Cardiac fibroblast (primary cell): ENCODE data around the gene PODNL1.
A peak's percentile ranks its signal among the peaks of the same experiment; 100 is the strongest.

Experiments used
- DNase-seq, 2 donors: peaks; one replicate each; pipeline versions ENCODE4 v3.0.0 to v3.0.0-alpha.2; 2010; ENCODE audit warnings: low read depth in 2 of 2
- H3K4me3 ChIP-seq, 2 donors: replicated peaks in 1 of 2; 1 replicate in 1 of 2; 2 replicates in 1 of 2; pipeline ENCODE4 v1.5.1; 2011; ENCODE audit warnings: low read depth in 2 of 2, low read length in 2 of 2, mild to moderate bottlenecking in 2 of 2, moderate library complexity in 1 of 2
- TF ChIP-seq, protein P1 (sequence below): IDR thresholded peaks from one replicate; pipeline ENCODE4 v1.5.1; 2011; ENCODE audit warnings: low read depth, mild to moderate bottlenecking, low read length, inconsistent platforms

Gene PODNL1

DNA sequence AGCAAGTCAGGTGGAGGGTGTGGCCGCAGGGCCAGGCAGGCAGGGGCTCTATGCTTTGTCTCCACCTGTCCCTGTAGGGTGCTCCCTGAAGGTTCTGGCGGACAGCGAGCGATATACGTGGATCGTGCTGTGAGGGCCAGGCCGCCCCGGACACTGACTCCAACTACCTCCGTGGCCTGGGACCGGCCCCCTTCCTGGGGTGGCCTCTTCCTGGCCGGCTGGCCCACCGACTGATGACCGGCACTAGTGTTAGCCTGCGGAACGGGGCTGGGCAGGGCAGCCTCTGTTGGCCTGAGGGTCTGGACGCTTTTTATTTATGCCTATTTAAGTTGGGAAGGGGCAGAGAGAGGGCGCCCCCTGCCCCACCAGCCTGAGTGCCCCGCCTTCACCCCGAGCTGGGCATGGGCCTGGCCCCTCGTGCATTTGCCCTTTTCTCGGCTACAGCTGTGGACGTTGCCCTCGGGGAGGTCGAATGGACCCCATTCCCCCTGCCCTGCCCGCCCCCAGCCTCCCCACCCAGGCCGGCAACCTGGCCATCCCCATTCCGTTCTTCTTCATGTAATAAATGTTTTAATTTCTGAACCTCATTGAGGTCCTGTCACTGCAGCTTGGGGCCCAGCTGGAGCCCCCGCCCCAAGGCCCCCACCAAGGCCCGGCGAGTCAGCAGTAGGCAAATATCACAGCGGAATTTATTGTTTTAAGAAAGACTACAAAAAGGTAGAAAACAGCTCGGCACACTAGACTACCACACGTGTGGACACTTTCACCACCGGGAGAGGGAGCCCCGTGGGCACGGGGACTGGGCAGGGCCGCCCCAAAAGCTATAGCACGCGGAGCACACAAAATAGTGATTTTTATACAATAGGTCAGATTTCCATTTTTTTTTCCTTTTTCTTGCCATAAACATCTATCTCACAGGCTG is 22.9 kb upstream of the PODNL1 start:
- TF ChIP-seq, protein P1, sequence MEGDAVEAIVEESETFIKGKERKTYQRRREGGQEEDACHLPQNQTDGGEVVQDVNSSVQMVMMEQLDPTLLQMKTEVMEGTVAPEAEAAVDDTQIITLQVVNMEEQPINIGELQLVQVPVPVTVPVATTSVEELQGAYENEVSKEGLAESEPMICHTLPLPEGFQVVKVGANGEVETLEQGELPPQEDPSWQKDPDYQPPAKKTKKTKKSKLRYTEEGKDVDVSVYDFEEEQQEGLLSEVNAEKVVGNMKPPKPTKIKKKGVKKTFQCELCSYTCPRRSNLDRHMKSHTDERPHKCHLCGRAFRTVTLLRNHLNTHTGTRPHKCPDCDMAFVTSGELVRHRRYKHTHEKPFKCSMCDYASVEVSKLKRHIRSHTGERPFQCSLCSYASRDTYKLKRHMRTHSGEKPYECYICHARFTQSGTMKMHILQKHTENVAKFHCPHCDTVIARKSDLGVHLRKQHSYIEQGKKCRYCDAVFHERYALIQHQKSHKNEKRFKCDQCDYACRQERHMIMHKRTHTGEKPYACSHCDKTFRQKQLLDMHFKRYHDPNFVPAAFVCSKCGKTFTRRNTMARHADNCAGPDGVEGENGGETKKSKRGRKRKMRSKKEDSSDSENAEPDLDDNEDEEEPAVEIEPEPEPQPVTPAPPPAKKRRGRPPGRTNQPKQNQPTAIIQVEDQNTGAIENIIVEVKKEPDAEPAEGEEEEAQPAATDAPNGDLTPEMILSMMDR = no peak
- H3K4me3 ChIP-seq = no peak overlapping the region
- DNase-seq = no peak

DNA sequence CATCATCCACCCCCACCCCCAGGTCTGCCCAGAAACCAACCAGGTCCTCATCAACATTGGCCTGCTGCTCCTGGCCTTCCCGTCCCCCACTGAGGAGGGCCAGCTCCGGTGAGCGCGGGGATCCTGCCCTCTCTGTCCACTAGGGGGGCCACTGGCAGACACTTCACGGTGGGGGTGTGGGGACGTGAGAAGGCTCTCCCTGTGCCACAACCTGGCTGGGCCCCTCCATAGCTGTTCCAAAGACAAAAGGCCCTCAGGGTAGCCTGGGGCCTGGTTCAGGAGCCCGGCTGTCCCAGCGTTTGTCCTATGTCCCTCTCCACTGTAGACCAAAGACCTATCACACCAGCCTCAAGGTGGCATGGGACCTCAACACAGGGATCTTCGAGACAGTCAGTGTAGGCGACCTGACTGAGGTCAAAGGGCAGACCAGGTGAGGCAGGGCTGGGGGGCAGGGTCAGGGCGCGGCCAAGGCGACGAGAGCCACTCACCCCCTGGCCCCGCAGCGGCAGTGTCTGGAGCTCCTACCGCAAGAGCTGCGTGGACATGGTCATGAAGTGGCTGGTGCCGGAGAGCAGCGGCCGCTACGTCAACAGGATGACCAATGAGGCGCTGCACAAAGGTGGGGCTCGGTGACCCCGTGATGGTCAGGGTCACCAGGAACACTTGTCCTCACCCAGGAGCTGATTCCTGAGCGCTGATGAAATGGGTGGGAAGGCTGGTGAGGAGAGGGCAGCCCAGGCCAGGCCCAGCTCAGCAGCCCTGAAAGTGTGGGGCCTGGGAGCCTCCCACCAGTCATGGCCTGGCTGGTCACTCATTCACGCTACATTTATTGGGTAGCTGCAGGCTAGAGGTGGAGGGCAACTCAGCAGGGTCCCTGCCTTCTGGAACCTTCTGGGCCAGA is 22.0 kb upstream of the PODNL1 start:
- no peak for DNase-seq

DNA sequence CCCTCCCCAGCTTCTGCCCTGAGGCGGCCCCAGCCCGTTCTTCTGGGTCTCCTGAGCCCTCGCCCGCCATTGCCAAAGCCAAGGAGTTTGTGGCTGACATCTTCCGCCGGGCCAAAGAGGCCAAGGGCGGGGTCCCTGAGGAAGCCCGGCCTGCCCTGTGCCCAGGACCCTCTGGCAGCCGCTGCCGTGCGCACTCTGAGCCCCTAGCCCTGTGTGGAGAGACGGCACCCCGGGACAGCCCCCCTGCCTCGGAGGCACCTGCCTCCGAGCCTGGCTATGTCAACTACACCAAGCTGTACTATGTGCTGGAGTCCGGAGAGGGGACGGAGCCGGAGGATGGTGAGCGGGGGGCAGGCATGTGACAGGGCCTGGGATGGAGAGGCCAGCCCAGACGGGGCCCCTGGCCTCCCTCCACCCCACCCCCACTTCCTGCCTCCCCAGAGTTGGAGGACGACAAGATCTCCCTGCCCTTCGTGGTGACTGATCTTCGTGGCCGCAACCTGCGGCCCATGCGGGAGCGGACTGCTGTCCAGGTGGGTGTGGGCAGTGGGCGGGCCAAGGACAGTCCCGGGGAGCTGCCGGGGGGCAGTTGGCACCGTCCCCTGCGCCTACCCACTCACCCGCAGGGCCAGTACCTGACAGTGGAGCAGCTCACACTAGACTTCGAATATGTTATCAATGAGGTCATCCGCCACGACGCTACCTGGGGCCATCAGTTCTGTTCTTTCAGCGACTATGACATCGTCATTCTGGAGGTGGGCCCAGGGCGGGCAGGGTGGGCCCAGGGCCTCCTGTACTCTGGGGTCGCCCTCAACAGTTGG is 21.1 kb upstream of the PODNL1 start:
- DNase-seq = no peak
- TF ChIP-seq, protein P1 = no peak
- no peak overlapping the region for H3K4me3 ChIP-seq

More for the DNA sequence above, 22.0 kb upstream of the PODNL1 start:
- TF ChIP-seq, protein P1 = peak; percentile 23
- no peak overlapping the region for H3K4me3 ChIP-seq

DNA sequence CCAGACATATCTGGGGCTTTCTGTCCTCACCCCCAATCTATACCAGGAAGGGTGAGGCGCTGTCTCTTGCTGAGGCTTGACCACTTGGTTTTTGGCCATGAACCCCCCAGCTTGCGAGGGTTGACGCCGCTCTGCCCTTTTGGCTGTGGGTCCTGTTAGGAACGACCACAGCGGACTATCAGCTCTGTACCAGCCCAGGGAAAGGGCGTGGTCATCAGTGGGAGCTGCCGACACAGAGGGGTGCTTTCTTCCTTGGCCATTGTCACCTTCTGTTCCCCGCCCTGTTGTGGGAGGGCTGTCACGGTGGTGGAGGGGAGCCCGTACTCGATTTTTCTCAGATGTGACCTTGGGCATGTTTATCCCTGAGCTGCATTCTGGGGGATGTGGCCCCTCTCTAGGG is 19.8 kb upstream of the PODNL1 start:
- TF ChIP-seq, protein P1 = no peak
- H3K4me3 ChIP-seq = no peak overlapping the region

DNA sequence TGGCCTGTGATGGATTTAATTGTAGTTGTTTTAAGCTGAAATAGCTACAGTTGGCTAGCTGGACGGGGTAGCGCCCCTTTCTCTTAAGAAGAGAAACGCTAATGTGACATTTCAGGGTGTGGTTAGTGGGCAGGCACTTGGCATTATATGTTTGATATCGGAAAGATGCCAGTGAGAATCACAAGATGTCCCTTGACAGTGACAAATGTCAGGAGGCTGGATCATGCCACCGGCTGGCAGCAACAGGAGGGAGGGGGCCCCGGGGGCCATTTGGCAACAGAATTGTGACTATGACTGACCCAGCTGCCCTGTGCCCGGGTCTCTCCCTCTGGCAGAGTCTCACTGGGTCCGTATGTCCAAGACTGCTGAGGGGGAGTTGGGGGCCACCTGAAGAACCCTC is 18.8 kb upstream of the PODNL1 start:
- TF ChIP-seq, protein P1 = no peak
- DNase-seq = no peak
- no peak overlapping the region for H3K4me3 ChIP-seq

More for the DNA sequence above, 19.8 kb upstream of the PODNL1 start:
- no peak for DNase-seq

DNA sequence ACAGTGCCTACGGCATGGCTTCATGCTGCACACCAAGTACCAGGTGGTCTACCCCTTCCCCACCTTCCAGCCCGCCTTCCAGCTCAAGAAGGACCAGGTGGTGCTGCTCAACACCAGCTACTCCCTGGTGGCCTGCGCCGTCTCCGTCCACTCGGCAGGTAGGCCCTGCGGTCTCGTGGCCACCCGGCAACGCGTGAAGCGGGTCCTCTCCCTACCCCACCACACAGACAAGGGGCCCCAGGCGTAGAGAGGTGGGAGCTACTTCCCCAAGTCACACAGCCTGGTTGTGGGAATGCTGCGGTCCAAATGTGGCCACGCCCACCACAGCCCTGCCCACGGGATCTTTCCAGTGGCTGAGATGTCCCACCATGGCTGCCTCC is 18.1 kb upstream of the PODNL1 start:
- no peak for DNase-seq
- TF ChIP-seq, protein P1 = no peak
- H3K4me3 ChIP-seq = no peak overlapping the region
